Ascending aorta (tissue), 2 donors: ENCODE measurements around the gene FN1. TPM values are rescaled to one million over a fixed set of nuclear protein-coding genes. Genes with fewer than 3 reads are reported as not detected.

Source experiments
- DNase-seq, 2 donors: peaks; one replicate each; pipeline ENCODE4 v3.0.0-alpha.2; 2019; ENCODE audit warnings: low spot score in 2 of 2
- H3K27ac ChIP-seq, 2 donors: fragments of 200-600 bp; sonication (generic); one replicate each; pipeline ENCODE4 v1.5.1; 2016 to 2017; ENCODE audit warnings: mild to moderate bottlenecking in 1 of 2
- H3K27me3 ChIP-seq: fragments of 200-600 bp; sonication (generic); one replicate; pipeline ENCODE4 v1.5.1; 2017
- H3K36me3 ChIP-seq, 2 donors: fragments of 200-600 bp; sonication (generic); one replicate each; pipeline ENCODE4 v1.5.1; 2016
- H3K4me1 ChIP-seq, 2 donors: fragments of 200-600 bp; sonication (generic); one replicate each; pipeline ENCODE4 v1.5.1; 2016 to 2017; ENCODE audit warnings: mild to moderate bottlenecking in 1 of 2
- H3K4me3 ChIP-seq, 2 donors: fragments of 200-600 bp; sonication (generic); one replicate each; pipeline ENCODE4 v1.5.1; 2016 to 2017; ENCODE audit warnings: mild to moderate bottlenecking in 1 of 2
- H3K9me3 ChIP-seq, 2 donors: fragments of 200-600 bp; sonication (generic); one replicate each; pipeline ENCODE4 v1.5.1; 2016
- CTCF ChIP-seq, 3 experiments: fragments of 200-600 bp in 2 of 3; fragments of 450-650 bp in 1 of 3; sonication (generic) in 2 of 3; IDR thresholded peaks; one replicate each; pipeline ENCODE4 v1.5.1; 2016 to 2019; ENCODE audit warnings: antibody characterized with exemption in 3 of 3, mild to moderate bottlenecking in 1 of 3, moderate library complexity in 1 of 3
- intact Hi-C: fragments of 100-400 bp; cut with DNase I; formaldehyde crosslinking; loops from one replicate; pipeline ENCODE4 v1.15.1; 2023
- total RNA-seq: library from RNA; depleted of rRNA; stranded (reverse); fragments of >200 nt; gene quantifications from one replicate; pipeline ENCODE4 v1.1.0, GENCODE V29; 2016

FN1 gene
- total RNA-seq, 1 donor from 2014 or later: 5,098 TPM

DNA sequence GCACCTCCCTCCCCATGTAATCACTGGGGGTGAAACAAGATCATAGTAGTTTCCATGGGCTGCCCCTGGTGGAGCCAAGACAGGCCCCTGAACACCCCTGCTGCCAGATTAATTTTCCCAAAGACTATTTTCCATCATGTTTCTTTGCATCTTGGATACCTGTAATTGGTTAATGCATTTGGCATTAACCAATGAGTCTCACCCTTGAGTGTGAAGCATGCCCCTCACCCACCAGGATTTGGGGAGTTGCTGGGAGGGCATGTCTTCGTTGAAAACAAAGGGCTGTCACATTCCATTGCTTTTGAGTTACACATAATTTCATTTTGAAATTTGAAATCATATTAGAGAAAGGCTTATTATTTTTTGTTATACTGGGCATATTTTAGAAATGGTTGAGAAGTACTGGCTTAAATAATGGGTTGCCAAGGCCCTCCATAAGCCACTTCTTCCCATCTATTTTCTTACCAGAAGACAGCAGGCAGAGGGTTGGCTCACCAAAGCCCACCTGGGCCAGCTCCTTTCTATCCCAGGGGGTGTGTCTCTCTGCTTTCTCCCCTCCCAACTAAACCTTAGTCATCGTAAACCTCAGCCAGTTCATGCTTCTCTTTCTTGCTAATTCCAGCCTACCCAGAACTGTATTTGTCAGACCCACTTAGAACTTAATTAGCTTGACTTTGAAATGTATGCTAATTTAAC is 72.3 kb downstream of the FN1 start:
- intact Hi-C loops: loop anchor here (5.0 kb wide), 1 partner anchor 569 kb away; no protein-coding TSS in a partner anchor
- no peak overlapping the region for H3K4me3 ChIP-seq
- DNase-seq: no peak
- H3K27me3 ChIP-seq: no peaks in the 10 kb centered on the region
- no peaks in the 10 kb centered on the region for H3K4me1 ChIP-seq
- H3K27ac ChIP-seq: peak overlapping the region in 1 of 2 donors; percentile 14
- H3K36me3 ChIP-seq: peaks cover 87% of the 10 kb centered on the region in 2 donors
- TF ChIP-seq CTCF (IDR thresholded peaks at IDR 0.05): no peak
- H3K9me3 ChIP-seq: no peaks in the 10 kb centered on the region

DNA sequence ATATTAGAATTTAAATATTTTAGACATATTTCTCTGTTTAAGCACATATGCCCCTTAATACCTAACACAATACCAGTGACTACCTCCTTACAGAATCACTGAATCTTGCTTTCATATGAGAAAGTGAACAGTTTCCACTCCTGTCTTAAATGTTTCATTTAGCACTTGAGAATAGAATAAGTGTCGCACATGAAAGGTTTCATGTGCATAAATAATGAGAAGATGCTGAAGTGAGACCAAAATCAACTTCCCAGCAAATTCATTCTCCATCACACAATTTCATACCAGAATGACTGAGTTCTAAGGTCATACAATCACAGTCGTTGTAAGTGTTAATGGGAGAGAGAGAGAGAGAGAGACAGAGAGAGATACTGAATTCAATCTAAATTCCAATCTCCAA is 72.8 kb downstream of the FN1 start:
- no peak for TF ChIP-seq CTCF (IDR thresholded peaks at IDR 0.05)
- no peak overlapping the region for H3K27ac ChIP-seq
- H3K4me1 ChIP-seq: no peaks in the 10 kb centered on the region
- no peak for DNase-seq
- no peak overlapping the region for H3K4me3 ChIP-seq
- H3K9me3 ChIP-seq: no peaks in the 10 kb centered on the region
- H3K27me3 ChIP-seq: no peaks in the 10 kb centered on the region
- intact Hi-C loops: loop anchor here (5.0 kb wide), 1 partner anchor 569 kb away; no protein-coding TSS in a partner anchor
- peaks cover 82% of the 10 kb centered on the region in 2 donors for H3K36me3 ChIP-seq

DNA sequence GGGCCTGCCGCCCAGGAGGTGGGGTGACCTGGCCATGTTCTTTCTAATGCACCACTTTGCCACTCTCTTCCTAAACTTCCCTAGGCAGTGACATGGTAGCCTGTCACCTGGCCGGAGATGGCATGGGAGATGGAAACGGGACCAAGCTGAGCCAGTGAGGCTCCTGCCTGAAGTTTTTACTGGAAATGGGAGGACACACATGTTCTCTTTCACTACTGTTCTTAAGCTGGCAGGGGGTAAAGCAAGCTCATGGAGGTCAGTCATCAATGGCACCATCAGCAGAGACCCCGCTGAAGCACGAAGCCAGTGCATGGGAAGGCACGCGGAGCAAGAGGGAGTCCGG is 73.3 kb downstream of the FN1 start:
- no peak overlapping the region for H3K27ac ChIP-seq
- no peak for TF ChIP-seq CTCF (IDR thresholded peaks at IDR 0.05)
- H3K9me3 ChIP-seq: no peaks in the 10 kb centered on the region
- no peak overlapping the region for H3K4me3 ChIP-seq
- no peak for DNase-seq
- H3K27me3 ChIP-seq: no peaks in the 10 kb centered on the region
- no peaks in the 10 kb centered on the region for H3K4me1 ChIP-seq
- H3K36me3 ChIP-seq: peaks cover 76 to 77% of the 10 kb centered on the region in 2 donors
- intact Hi-C loops: loop anchor here (5.0 kb wide), 1 partner anchor 570 kb away; no protein-coding TSS in a partner anchor

DNA sequence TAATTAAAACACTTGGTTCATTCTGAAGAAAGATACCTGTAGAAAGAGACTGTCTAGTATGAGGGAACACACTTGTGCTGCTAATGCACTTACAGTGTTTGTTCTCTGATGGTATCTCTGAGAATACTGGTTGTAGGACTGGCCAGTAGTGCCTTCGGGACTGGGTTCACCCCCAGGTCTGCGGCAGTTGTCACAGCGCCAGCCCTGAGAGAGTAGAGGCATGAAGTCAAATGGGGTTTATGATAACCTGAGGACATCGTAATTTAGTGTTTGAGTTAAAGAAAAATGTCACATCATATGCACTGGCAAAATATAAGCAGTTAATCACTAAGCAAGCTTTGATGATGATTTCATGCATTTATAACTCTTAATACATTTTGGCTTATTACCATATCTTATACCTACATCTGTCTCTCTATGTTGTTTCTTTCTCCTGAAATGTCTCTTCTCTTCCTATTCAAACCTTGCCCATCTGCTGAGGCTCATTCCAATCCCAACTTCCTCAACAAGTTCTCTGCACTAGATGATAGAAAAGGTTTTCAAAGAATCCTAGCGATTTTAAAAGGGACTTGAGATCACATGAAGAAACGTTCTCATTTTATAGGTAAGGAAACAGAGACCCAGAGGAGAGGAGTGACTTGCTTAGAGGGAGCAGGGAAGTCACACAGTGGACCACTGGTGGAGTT is 73.8 kb downstream of the FN1 start:
- Histone ChIP-seq H3K9me3 (no peaks in the 10 kb centered on the region), H3K4me1 (no peaks in the 10 kb centered on the region), H3K4me3 (no peak overlapping the region), H3K36me3 (peaks cover 71 to 73% of the 10 kb centered on the region in 2 donors), H3K27ac (no peak overlapping the region), H3K27me3 (no peaks in the 10 kb centered on the region)
- intact Hi-C loops: loop anchor here (5.0 kb wide), 1 partner anchor 570 kb away; no protein-coding TSS in a partner anchor
- DNase-seq: no peak
- no peak for TF ChIP-seq CTCF (IDR thresholded peaks at IDR 0.05)

DNA sequence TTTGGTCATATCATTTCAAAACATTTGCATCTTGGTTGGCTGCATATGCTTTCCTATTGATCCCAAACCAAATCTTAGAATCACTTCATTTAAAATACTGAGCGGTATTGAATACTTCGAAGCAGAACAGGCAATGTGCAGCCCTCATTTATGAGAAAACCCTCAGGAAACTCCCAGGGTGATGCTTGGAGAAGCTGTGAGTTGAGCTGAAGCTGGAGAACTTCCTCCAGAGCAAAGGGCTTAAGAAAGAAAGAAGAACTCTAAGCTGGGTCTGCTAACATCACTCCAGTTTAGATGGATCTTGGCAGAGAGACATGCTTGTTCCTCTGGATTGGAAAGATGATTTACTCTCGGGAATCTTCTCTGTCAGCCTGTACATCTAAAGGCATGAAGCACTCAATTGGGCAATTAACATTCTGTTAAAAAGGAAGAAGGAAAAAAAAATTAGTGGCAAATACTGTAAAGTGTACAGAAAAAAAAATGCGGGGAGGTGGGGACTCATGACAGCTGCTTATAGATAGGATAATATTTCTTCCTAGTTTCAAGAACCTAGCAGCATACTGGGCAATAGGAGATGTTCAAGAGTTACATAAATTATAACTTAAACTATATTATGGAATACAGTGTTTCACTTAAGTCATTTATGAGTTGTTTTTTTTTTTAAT is 74.5 kb downstream of the FN1 start:
- no peak overlapping the region for H3K27ac ChIP-seq
- H3K27me3 ChIP-seq: no peaks in the 10 kb centered on the region
- no peak for TF ChIP-seq CTCF (IDR thresholded peaks at IDR 0.05)
- DNase-seq: no peak
- peaks cover 65 to 67% of the 10 kb centered on the region in 2 donors for H3K36me3 ChIP-seq
- no peaks in the 10 kb centered on the region for H3K4me1 ChIP-seq
- no peak overlapping the region for H3K4me3 ChIP-seq
- no peaks in the 10 kb centered on the region for H3K9me3 ChIP-seq
- intact Hi-C loops: loop anchor here (5.0 kb wide), 1 partner anchor 571 kb away; no protein-coding TSS in a partner anchor
